HCT116 (cell line): ENCODE data around the gene PCBP3. TPM values are rescaled to one million over a fixed set of nuclear protein-coding genes. Genes with fewer than 3 reads are reported as not detected.

Source experiments
- ATAC-seq: fragments of 200-7000 bp; cut with Tn5 transposase; 2 replicates; pipeline ENCODE4 v1.9.1; 2020; ENCODE audit warnings: mild to moderate bottlenecking, moderate library complexity
- BruUV-seq: library from RNA; stranded (reverse); fragments of 400-500 nt; replicated peaks from 2 replicates; lab custom pipeline; 2021; lab: Mats Ljungman, UMichigan
- CTCF ChIA-PET: fragments of 300-600 bp; sonication (Branson Sonifier 250); formaldehyde crosslinking; loops from one replicate; lab custom pipeline; 2021; ENCODE audit warnings: antibody characterized with exemption; lab: Charles Lee
- POLR2A ChIA-PET: fragments of 300-600, 350-600 bp; sonication (Branson Sonifier 250); formaldehyde crosslinking; loops from one replicate; lab custom pipeline; 2021; ENCODE audit warnings: antibody characterized with exemption; lab: Charles Lee
- RAD21 ChIA-PET, 2 experiments: fragments of 300-600 bp; sonication (Branson Sonifier 250); formaldehyde crosslinking; loops; one replicate each; lab custom pipeline; 2023; ENCODE audit warnings: low total read pairs in 2 of 2; ENCODE audit not compliant: uncharacterized antibody in 2 of 2, unreplicated experiment in 2 of 2, low non-redundant PET in 1 of 2; lab: Charles Lee
- DNase-seq: peaks from one replicate; pipeline ENCODE4 v3.0.0-alpha.2; 2010; ENCODE audit warnings: low read depth, low spot score
- H2AFZ ChIP-seq: fragments of 200-600 bp; shearing (Covaris generic), sonication (generic); 2 replicates; pipeline ENCODE4 v1.6.1; 2017; ENCODE audit warnings: low read depth, mixed run types, mixed read lengths, antibody characterized with exemption, low read length; ENCODE audit not compliant: poor library complexity, severe bottlenecking
- H3K27ac ChIP-seq: 2 replicates; pipeline ENCODE4 v1.5.1; 2012; ENCODE audit warnings: low read depth, low read length
- H3K27me3 ChIP-seq: fragments of 200-600 bp; sonication (generic); 2 replicates; pipeline ENCODE4 v1.6.1; 2016; ENCODE audit warnings: mixed run types, low read length, mixed read lengths; ENCODE audit not compliant: insufficient read depth
- H3K36me3 ChIP-seq, 2 experiments: fragments of 200-500 bp in 1 of 2; fragments of 200-600 bp in 1 of 2; sonication (Bioruptor generic) in 1 of 2; sonication (generic) in 1 of 2; 2 replicates each; pipeline versions ENCODE4 v1.5.1 to v1.6.1; 2014 to 2016; ENCODE audit warnings: low read length in 2 of 2, inconsistent platforms in 1 of 2, mixed read lengths in 1 of 2, mixed run types in 1 of 2; ENCODE audit not compliant: insufficient read depth in 2 of 2, control insufficient read depth in 1 of 2
- H3K4me1 ChIP-seq, 2 experiments: fragments of 200-600 bp in 1 of 2; sonication (generic) in 1 of 2; 2 replicates each; pipeline versions ENCODE4 v1.5.1 to v1.6.1; 2012 to 2017; ENCODE audit warnings: low read length in 2 of 2, inconsistent platforms in 1 of 2, mild to moderate bottlenecking in 1 of 2, mixed read lengths in 1 of 2, mixed run types in 1 of 2, moderate library complexity in 1 of 2; ENCODE audit not compliant: insufficient read depth in 2 of 2, control insufficient read depth in 1 of 2
- H3K4me2 ChIP-seq: fragments of 200-600 bp; sonication (generic); 2 replicates; pipeline ENCODE4 v1.6.1; 2017; ENCODE audit warnings: mixed run types, low read length, mixed read lengths
- H3K4me3 ChIP-seq, 2 experiments: fragments of 200-600 bp in 1 of 2; sonication (generic) in 1 of 2; replicated peaks in 1 of 2; 2 replicates each; pipeline ENCODE4 v1.5.1; 2011 to 2016; ENCODE audit warnings: low read length in 2 of 2, control low read depth in 1 of 2, low read depth in 1 of 2, mild to moderate bottlenecking in 1 of 2, mixed read lengths in 1 of 2, mixed run types in 1 of 2
- H3K79me2 ChIP-seq: fragments of 200-600 bp; sonication (generic); 2 replicates; pipeline ENCODE4 v1.6.1; 2017; ENCODE audit warnings: mild to moderate bottlenecking, mixed run types, low read length, moderate library complexity, mixed read lengths; ENCODE audit not compliant: insufficient read depth
- H3K9ac ChIP-seq: fragments of 200-600 bp; sonication (generic); 2 replicates; pipeline ENCODE4 v1.6.1; 2016; ENCODE audit warnings: low read length, mixed read lengths
- H3K9me2 ChIP-seq: fragments of 200-600 bp; sonication (generic), shearing (Covaris generic); 2 replicates; pipeline ENCODE4 v1.6.1; 2017; ENCODE audit warnings: mixed run types, mild to moderate bottlenecking, moderate library complexity; ENCODE audit not compliant: insufficient read depth
- H3K9me3 ChIP-seq, 2 experiments: fragments of 200-500 bp in 1 of 2; fragments of 200-600 bp in 1 of 2; sonication (Bioruptor generic) in 1 of 2; sonication (generic) in 1 of 2; 2 replicates each; pipeline ENCODE4 v1.6.1; 2014 to 2017; ENCODE audit warnings: low read length in 2 of 2, mixed read lengths in 2 of 2, inconsistent platforms in 1 of 2, low read depth in 1 of 2, mild to moderate bottlenecking in 1 of 2, mixed run types in 1 of 2, moderate library complexity in 1 of 2; ENCODE audit not compliant: control insufficient read depth in 1 of 2, insufficient read depth in 1 of 2
- H4K20me1 ChIP-seq: fragments of 200-600 bp; sonication (generic), shearing (Covaris generic); 2 replicates; pipeline ENCODE4 v1.6.1; 2017; ENCODE audit warnings: mixed run types, mild to moderate bottlenecking, moderate library complexity; ENCODE audit not compliant: insufficient read depth
- ATF3 ChIP-seq: IDR thresholded peaks from 2 replicates; pipeline ENCODE4 v1.6.1; 2012
- CTCF ChIP-seq, 3 experiments: fragments of 200-600 bp in 1 of 3; sonication (generic) in 1 of 3; IDR thresholded peaks in 2 of 3; conservative IDR thresholded peaks in 1 of 3; 2 replicates each; pipeline ENCODE4 v1.5.1; 2012 to 2017; ENCODE audit warnings: low read depth in 2 of 3, low read length in 2 of 3, antibody characterized with exemption in 1 of 3, borderline replicate concordance in 1 of 3, control low read depth in 1 of 3, mild to moderate bottlenecking in 1 of 3, mixed read lengths in 1 of 3, mixed run types in 1 of 3, moderate library complexity in 1 of 3; ENCODE audit not compliant: insufficient read depth in 1 of 3
- EZH2phosphoT487 ChIP-seq: fragments of 200-600 bp; IDR thresholded peaks from 2 replicates; pipeline ENCODE4 v1.6.1; 2018; ENCODE audit warnings: antibody characterized with exemption, borderline replicate concordance
- FOSL1 ChIP-seq: IDR thresholded peaks from 2 replicates; pipeline ENCODE4 v1.6.1; 2012; ENCODE audit warnings: low read depth
- MAX ChIP-seq: IDR thresholded peaks from 2 replicates; pipeline ENCODE4 v1.6.1; 2012
- REST ChIP-seq: IDR thresholded peaks from 2 replicates; pipeline ENCODE4 v1.6.1; 2012; ENCODE audit warnings: low read depth
- ZNF274 ChIP-seq: fragments of 200-500 bp; sonication (Bioruptor generic); IDR thresholded peaks from 2 replicates; pipeline ENCODE4 v1.6.1; 2014; ENCODE audit warnings: mild to moderate bottlenecking, low read depth, low read length, inconsistent platforms
- intact Hi-C: fragments of 100-400 bp; cut with micrococcal nuclease; formaldehyde crosslinking; loops from 2 replicates; pipeline ENCODE4 v1.10.0; 2022
- total RNA-seq: library from RNA; stranded (reverse); gene quantifications from one replicate; pipeline ENCODE4 v1.2.1, GENCODE V29; 2021; ENCODE audit not compliant: unreplicated experiment

Gene PCBP3
- total RNA-seq, 1 experiment from 2014 or later = 3.1 TPM

GRCh38 chr21:45935628-45936027, 292.1 kb downstream of the PCBP3 start:
- no peak for DNase-seq
- H3K4me2 ChIP-seq = no peak overlapping the region
- no peaks in the 10 kb centered on the region for H3K36me3 ChIP-seq
- ATAC-seq = no peak
- no peak overlapping the region for H3K27ac ChIP-seq
- H3K79me2 ChIP-seq = no peaks in the 10 kb centered on the region
- no peak overlapping the region for H3K9ac ChIP-seq
- ChIA-PET RAD21 (no interaction called here), CTCF (no interaction called here), POLR2A (no interaction called here)
- H3K4me3 ChIP-seq = no peak overlapping the region
- no TSS peak for BruUV-seq
- H2AFZ ChIP-seq = no peak overlapping the region
- intact Hi-C loops = no loop called here
- no peaks in the 10 kb centered on the region for H3K4me1 ChIP-seq
- H3K9me2 ChIP-seq = no peaks in the 10 kb centered on the region
- no peaks in the 10 kb centered on the region for H4K20me1 ChIP-seq
- no peaks in the 10 kb centered on the region for H3K9me3 ChIP-seq
- H3K27me3 ChIP-seq = no peaks in the 10 kb centered on the region
- TF ChIP-seq REST (no peak), FOSL1 (no peak), ATF3 (no peak), EZH2phosphoT487 (no peak), MAX (no peak), CTCF (IDR thresholded peaks at IDR 0.05 in 2 of 3, conservative IDR thresholded peaks at IDR 0.05 in 1 of 3; ENCODE audit: borderline replicate concordance in 1 of 3, insufficient read depth in 1 of 3, low read depth in 2 of 3, low read length in 2 of 3) (no peak), ZNF274 (no peak)
